ENCODE data around the gene ATP5F1D. TPM values are rescaled to one million over a fixed set of nuclear protein-coding genes. Genes with fewer than 3 reads are reported as not detected.

The ATP5F1D gene
- total and polyA plus RNA-seq, 2 of the 13 experiments (the other 11 are each of a cell fraction or from before 2014, with no cell fraction given), result 39.4 to 78.7 TPM

DNA sequence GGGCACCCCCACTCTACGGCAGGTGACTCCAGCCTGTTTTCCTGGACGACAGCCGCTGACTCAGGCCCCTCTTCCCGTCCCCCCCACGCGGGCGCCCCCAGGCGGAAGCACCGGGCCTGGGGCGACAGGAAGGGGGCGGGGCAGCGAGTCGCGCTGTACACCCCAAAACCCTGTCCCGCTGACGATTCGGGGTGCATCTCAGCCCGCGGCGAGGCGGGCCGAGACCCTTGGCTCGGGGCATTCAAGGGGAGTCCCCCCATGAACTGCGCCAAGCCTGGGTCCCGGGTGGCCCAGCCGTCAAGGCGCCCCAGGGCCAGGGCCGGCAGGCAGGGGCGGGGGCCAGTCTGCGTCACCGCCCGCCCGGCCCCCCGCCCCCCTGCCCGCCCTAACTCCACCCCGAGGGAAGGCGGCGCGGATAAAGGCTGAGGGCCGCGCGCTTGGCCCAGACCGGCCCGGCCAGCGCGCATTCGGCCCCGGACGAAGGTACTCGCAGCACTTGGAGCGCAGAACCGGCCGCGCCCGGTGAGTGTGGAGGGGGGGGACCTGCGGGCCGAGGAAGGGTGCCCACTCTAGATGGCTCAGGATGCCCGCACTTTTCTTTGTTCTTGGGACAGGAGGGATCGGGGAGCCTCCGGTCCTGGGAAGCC, 6.7 kb downstream of the ATP5F1D start, which contains the start of gene MIDN (continued):
- TF ChIP-seq XBP1 (CRISPR knock-in tag; IDR thresholded peaks at IDR 0.05) (no peak), ZNF616 (CRISPR knock-in tag; IDR thresholded peaks at IDR 0.05; ENCODE audit: low read depth) (0 out of 2 replicates have a peak, but pooled peaks have one; percentile 69), ZNF446 (CRISPR knock-in tag; IDR thresholded peaks at IDR 0.05) (0 out of 2 replicates have a peak, but pooled peaks have one; percentile 41), NFE2L1 (CRISPR knock-in tag; IDR thresholded peaks at IDR 0.05; ENCODE audit: borderline replicate concordance) (peak; percentile 71; the same call in 1 of the 2 replicates), MAFK (conservative IDR thresholded peaks at IDR 0.05 in 1 of 2, IDR thresholded peaks at IDR 0.05 in 1 of 2; ENCODE audit: low read length in 2 of 2) (peak in 1 of 2 experiments; percentile 46; a peak in 2 of 4 replicates), JDP2 (CRISPR knock-in tag; IDR thresholded peaks at IDR 0.05; ENCODE audit: borderline replicate concordance) (no peak; the same call in 1 of the 2 replicates), SATB2 (CRISPR knock-in tag; IDR thresholded peaks at IDR 0.05) (no peak), ZMYM2 (CRISPR knock-in tag; IDR thresholded peaks at IDR 0.05) (peak; percentile 53; the same call in 1 of the 2 replicates), ZNF629 (CRISPR knock-in tag; conservative IDR thresholded peaks at IDR 0.05) (no peak), ZNF724P (CRISPR knock-in tag; IDR thresholded peaks at IDR 0.05; ENCODE audit: borderline replicate concordance) (0 out of 2 replicates have a peak, but pooled peaks have one; percentile 6), ZFP82 (CRISPR knock-in tag; IDR thresholded peaks at IDR 0.05; ENCODE audit: borderline replicate concordance) (no peak), ERF (CRISPR knock-in tag; IDR thresholded peaks at IDR 0.05) (peak; percentile 31; the same call in 1 of the 2 replicates), MXD4 (CRISPR knock-in tag; IDR thresholded peaks at IDR 0.05) (peak; percentile 29; the same call in 1 of the 2 replicates), MIER2 (CRISPR knock-in tag; IDR thresholded peaks at IDR 0.05) (no peak), KLF12 (CRISPR knock-in tag; IDR thresholded peaks at IDR 0.05; ENCODE audit: borderline replicate concordance) (no peak), HNRNPH1 (optimal IDR thresholded peaks at IDR 0.05; ENCODE audit: low read depth, low read length) (no peak), GFI1 (CRISPR knock-in tag; IDR thresholded peaks at IDR 0.05; ENCODE audit: borderline replicate concordance) (no peak), ZNF598 (CRISPR knock-in tag; IDR thresholded peaks at IDR 0.05; ENCODE audit: borderline replicate concordance) (no peak), ZNF550 (CRISPR knock-in tag; IDR thresholded peaks at IDR 0.05; ENCODE audit: borderline replicate concordance) (0 out of 2 replicates have a peak, but pooled peaks have one; percentile 28), ZNF747 (CRISPR knock-in tag; IDR thresholded peaks at IDR 0.05; ENCODE audit: borderline replicate concordance) (no peak), ZNF530 (CRISPR knock-in tag; IDR thresholded peaks at IDR 0.05; ENCODE audit: low read depth) (no peak), ZNF670 (CRISPR knock-in tag; IDR thresholded peaks at IDR 0.05; ENCODE audit: borderline replicate concordance) (peak; percentile 87), TARDBP (CRISPR knock-in tag; IDR thresholded peaks at IDR 0.05) (peak; percentile 39; the same call in 1 of the 2 replicates), ZFP36L1 (CRISPR knock-in tag; IDR thresholded peaks at IDR 0.05) (0 out of 2 replicates have a peak, but pooled peaks have one; percentile 63)
- TF ChIP-seq, protein P1, sequence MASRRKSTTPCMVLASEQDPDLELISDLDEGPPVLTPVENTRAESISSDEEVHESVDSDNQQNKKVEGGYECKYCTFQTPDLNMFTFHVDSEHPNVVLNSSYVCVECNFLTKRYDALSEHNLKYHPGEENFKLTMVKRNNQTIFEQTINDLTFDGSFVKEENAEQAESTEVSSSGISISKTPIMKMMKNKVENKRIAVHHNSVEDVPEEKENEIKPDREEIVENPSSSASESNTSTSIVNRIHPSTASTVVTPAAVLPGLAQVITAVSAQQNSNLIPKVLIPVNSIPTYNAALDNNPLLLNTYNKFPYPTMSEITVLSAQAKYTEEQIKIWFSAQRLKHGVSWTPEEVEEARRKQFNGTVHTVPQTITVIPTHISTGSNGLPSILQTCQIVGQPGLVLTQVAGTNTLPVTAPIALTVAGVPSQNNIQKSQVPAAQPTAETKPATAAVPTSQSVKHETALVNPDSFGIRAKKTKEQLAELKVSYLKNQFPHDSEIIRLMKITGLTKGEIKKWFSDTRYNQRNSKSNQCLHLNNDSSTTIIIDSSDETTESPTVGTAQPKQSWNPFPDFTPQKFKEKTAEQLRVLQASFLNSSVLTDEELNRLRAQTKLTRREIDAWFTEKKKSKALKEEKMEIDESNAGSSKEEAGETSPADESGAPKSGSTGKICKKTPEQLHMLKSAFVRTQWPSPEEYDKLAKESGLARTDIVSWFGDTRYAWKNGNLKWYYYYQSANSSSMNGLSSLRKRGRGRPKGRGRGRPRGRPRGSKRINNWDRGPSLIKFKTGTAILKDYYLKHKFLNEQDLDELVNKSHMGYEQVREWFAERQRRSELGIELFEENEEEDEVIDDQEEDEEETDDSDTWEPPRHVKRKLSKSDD (CRISPR knock-in tag; IDR thresholded peaks at IDR 0.05; ENCODE audit: low read depth), result no peak
- TF ChIP-seq, protein P2, sequence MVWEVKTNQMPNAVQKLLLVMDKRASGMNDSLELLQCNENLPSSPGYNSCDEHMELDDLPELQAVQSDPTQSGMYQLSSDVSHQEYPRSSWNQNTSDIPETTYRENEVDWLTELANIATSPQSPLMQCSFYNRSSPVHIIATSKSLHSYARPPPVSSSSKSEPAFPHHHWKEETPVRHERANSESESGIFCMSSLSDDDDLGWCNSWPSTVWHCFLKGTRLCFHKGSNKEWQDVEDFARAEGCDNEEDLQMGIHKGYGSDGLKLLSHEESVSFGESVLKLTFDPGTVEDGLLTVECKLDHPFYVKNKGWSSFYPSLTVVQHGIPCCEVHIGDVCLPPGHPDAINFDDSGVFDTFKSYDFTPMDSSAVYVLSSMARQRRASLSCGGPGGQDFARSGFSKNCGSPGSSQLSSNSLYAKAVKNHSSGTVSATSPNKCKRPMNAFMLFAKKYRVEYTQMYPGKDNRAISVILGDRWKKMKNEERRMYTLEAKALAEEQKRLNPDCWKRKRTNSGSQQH (CRISPR knock-in tag; IDR thresholded peaks at IDR 0.05; ENCODE audit: low read depth), result no peak

Measured in HepG2 (cell line).